Caco-2 (cell line): Measurements from ENCODE around the gene FGFR3. TPM values are rescaled to one million over a fixed set of nuclear protein-coding genes. Genes with fewer than 3 reads are reported as not detected.
A peak's percentile ranks its signal among the peaks of the same experiment; 100 is the strongest.

Experiments used
- BruUV-seq: library from RNA; stranded (reverse); fragments of 400-500 nt; replicated peaks from 2 replicates; lab custom pipeline; 2021; lab: Mats Ljungman, UMichigan
- CTCF ChIA-PET: fragments of 300-600 bp; sonication (Branson Sonifier 250); formaldehyde crosslinking; loops from one replicate; lab custom pipeline; 2022; ENCODE audit warnings: antibody characterized with exemption; lab: Charles Lee
- POLR2A ChIA-PET: fragments of 300-600 bp; sonication (Branson Sonifier 250); formaldehyde crosslinking; loops from one replicate; lab custom pipeline; 2022; ENCODE audit warnings: antibody characterized with exemption; lab: Charles Lee
- DNase-seq, 2 experiments: peaks; one replicate each; pipeline versions ENCODE4 v3.0.0 to v3.0.0-alpha.2; 2020 to 2022
- H3K27me3 ChIP-seq: replicated peaks from 2 replicates; pipeline ENCODE4 v1.6.0; 2011; ENCODE audit warnings: low read length; ENCODE audit not compliant: control insufficient read depth, insufficient read depth
- H3K36me3 ChIP-seq: 2 replicates; pipeline ENCODE4 v1.5.1; 2011; ENCODE audit warnings: low read length; ENCODE audit not compliant: control insufficient read depth, insufficient read depth
- H3K4me1 ChIP-seq: fragments of 250-450 bp; sonication (Bioruptor Pico); 2 replicates; pipeline ENCODE4 v1.5.1; 2020; ENCODE audit warnings: mild to moderate bottlenecking
- H3K4me3 ChIP-seq: 2 replicates; pipeline ENCODE4 v1.5.1; 2011; ENCODE audit warnings: low read depth, mild to moderate bottlenecking, control low read depth, low read length
- H3K9me3 ChIP-seq: fragments of 250-450 bp; sonication (Bioruptor Pico); 2 replicates; pipeline ENCODE4 v1.5.1; 2020; ENCODE audit warnings: mild to moderate bottlenecking, moderate library complexity
- H3K27ac Mint-ChIP-seq: one replicate; pipeline ENCODE4 v1.8.0; 2022; ENCODE audit warnings: mixed read lengths; ENCODE audit not compliant: unreplicated experiment
- H3K27me3 Mint-ChIP-seq: one replicate; pipeline ENCODE4 v1.8.0; 2022; ENCODE audit warnings: mixed read lengths; ENCODE audit not compliant: insufficient read depth, unreplicated experiment
- H3K36me3 Mint-ChIP-seq: one replicate; pipeline ENCODE4 v1.8.0; 2022; ENCODE audit warnings: mild to moderate bottlenecking, mixed read lengths; ENCODE audit not compliant: insufficient read depth, unreplicated experiment
- H3K4me1 Mint-ChIP-seq: one replicate; pipeline ENCODE4 v1.8.0; 2022; ENCODE audit warnings: low read depth, mixed read lengths; ENCODE audit not compliant: unreplicated experiment
- H3K4me3 Mint-ChIP-seq: one replicate; pipeline ENCODE4 v1.8.0; 2022; ENCODE audit warnings: mild to moderate bottlenecking, moderate library complexity, mixed read lengths; ENCODE audit not compliant: unreplicated experiment
- H3K9me3 Mint-ChIP-seq: one replicate; pipeline ENCODE4 v1.8.0; 2022; ENCODE audit warnings: mixed read lengths; ENCODE audit not compliant: unreplicated experiment
- intact Hi-C: fragments of 100-400 bp; cut with micrococcal nuclease; formaldehyde crosslinking; loops from one replicate; pipeline ENCODE4 v1.10.0; 2022; ENCODE audit not compliant: unreplicated experiment
- total RNA-seq: library from RNA; stranded (reverse); gene quantifications from 2 replicates; pipeline ENCODE4 v1.2.3, GENCODE V29; 2022
- TF ChIP-seq, protein P1 (sequence below), 2 experiments: fragments of 200-600 bp in 1 of 2; IDR thresholded peaks; 1 replicate in 1 of 2; 2 replicates in 1 of 2; pipeline versions ENCODE4 v1.5.1 to v1.8.0; 2011 to 2022; ENCODE audit warnings: antibody characterized with exemption in 1 of 2, control low read depth in 1 of 2, inconsistent platforms in 1 of 2, low read depth in 1 of 2, low read length in 1 of 2, mild to moderate bottlenecking in 1 of 2, moderate library complexity in 1 of 2; ENCODE audit not compliant: insufficient read depth in 1 of 2, severe bottlenecking in 1 of 2, unreplicated experiment in 1 of 2

Gene FGFR3
- total RNA-seq, 1 experiment from 2014 or later, result 132 TPM

DNA sequence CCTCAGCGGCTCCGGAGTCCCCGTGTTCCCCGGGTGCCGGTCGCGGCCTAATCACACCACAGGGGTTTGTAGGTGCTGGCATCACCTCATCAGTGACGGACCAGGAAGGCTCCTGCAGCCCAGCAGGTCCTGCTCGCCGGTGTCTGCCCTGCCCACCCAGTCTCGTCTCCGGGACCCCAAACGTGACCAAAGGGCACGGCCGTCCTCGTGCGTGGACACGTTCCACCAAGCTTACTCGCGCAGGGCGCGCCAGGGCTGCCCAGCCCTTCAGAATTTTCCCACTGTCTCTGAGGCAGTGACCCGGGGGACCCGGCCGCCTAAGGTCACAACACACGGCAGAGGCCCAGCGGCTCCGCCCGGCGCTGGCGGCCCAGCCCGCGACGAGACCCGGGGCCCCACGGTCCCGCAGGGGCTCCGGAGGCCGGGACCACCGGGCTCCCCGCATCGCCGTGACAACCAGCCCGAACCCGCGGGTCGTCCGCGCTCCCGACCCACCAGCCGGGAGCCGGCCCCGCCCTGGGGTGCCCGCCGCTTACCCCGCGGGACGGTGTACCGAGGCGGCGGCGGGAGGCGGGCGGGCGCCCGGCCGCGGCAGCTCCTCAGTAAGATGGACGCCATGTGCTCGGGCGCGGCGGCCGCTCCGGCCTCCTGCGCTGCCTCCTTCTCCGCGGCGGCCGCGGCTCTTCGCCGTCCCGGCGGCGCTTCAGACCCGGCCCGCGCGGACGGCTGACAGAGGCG is 62.4 kb downstream of the FGFR3 start:
- Mint-ChIP-seq H3K4me1 (peaks cover 7% of the 10 kb centered on the region), H3K9me3 (no peaks in the 10 kb centered on the region), H3K4me3 (peak overlapping the region; percentile 71), H3K36me3 (peaks cover 18% of the 10 kb centered on the region), H3K27ac (peak overlapping the region; percentile 37), H3K27me3 (no peaks in the 10 kb centered on the region)
- H3K4me3 ChIP-seq, result peak overlapping the region; percentile 95
- CTCF ChIA-PET, result no interaction called here
- H3K36me3 ChIP-seq, result no peaks in the 10 kb centered on the region
- H3K27me3 ChIP-seq, result no peaks in the 10 kb centered on the region
- BruUV-seq, result no TSS peak
- intact Hi-C loops, result loop anchor here (1.0 to 2.0 kb wide), 5 partner anchors 13 to 134 kb away; partner anchors contain the start of genes TACC3 and TMEM129
- TF ChIP-seq, protein P1, sequence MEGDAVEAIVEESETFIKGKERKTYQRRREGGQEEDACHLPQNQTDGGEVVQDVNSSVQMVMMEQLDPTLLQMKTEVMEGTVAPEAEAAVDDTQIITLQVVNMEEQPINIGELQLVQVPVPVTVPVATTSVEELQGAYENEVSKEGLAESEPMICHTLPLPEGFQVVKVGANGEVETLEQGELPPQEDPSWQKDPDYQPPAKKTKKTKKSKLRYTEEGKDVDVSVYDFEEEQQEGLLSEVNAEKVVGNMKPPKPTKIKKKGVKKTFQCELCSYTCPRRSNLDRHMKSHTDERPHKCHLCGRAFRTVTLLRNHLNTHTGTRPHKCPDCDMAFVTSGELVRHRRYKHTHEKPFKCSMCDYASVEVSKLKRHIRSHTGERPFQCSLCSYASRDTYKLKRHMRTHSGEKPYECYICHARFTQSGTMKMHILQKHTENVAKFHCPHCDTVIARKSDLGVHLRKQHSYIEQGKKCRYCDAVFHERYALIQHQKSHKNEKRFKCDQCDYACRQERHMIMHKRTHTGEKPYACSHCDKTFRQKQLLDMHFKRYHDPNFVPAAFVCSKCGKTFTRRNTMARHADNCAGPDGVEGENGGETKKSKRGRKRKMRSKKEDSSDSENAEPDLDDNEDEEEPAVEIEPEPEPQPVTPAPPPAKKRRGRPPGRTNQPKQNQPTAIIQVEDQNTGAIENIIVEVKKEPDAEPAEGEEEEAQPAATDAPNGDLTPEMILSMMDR (IDR thresholded peaks at IDR 0.05; ENCODE audit: insufficient read depth in 1 of 2, low read depth in 1 of 2, low read length in 1 of 2, severe bottlenecking in 1 of 2, unreplicated experiment in 1 of 2), result no peak
- POLR2A ChIA-PET, result interaction anchor here (0.6 to 2.2 kb wide), 4 partner anchors 12 to 92 kb away, joined by 3 to 16 read pairs (median 7); partner anchors contain the start of gene NSD2
- no peaks in the 10 kb centered on the region for H3K9me3 ChIP-seq
- peaks cover 14% of the 10 kb centered on the region for H3K4me1 ChIP-seq
- no peak for DNase-seq

DNA sequence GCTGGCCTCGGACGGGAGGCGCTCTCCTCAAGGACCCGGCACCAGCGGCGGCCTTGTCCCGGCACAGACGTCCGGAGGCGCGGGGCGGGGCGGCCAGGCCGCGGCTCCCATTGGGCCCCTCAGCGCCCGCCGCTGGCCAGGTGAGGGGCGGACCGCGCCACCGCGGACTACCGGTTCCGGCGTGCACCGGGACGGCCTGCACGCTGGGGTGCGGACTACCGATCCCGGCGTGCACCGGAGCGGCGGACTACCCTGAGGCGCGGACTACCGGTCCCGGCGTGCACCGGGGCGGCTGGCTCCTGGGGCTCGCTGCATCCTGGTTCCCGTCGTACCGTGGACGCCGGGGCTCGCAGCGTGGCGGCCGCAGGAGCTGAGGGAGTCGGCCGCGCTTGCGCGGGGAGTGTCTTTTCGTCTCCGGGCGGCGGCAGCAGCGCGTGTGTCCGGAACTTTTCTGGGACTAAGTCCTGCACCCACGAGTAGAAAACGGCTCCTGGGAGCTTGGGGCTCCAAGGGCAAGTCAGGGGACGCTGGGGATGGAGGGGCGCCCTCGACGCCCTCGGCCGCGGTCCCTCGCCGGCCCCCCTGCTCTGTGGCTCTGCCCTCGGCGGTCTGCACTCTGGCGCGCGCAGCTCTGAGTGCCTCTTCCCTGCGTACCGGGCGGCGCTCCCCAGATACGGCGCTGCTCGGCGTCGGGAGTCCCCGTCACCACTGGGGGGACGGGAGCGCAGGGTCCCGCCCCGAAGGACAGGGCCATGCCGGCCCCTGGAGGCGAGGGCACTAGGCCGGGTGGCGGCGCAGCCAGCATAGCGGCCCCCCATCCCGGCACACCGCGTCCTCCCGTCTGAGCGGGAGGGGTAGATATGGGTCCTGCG is 63.2 kb downstream of the FGFR3 start, which contains the start of gene LETM1:
Gene LETM1 (minus strand): TSS at position 86 of the 872 bp plus-strand sequence. CDS start 206 bp downstream, outside the sequence.
- H3K36me3 ChIP-seq, result no peaks in the 10 kb centered on the region
- H3K27me3 Mint-ChIP-seq, result no peaks in the 10 kb centered on the region
- peak within 1 kb of the TSS; percentile 64 for H3K27ac Mint-ChIP-seq
- peaks cover 7% of the 10 kb centered on the region for H3K4me1 Mint-ChIP-seq
- TSS peak; percentile 54 for BruUV-seq
- DNase-seq, result peak; percentile 95 to 98
- H3K4me3 ChIP-seq, result peak within 1 kb of the TSS; percentile 95
- peak within 1 kb of the TSS; percentile 71 for H3K4me3 Mint-ChIP-seq
- POLR2A ChIA-PET, result interaction anchor here (2.2 kb wide), 1 partner anchor 14 kb away, joined by 16 read pairs; the partner anchor contains the start of gene NSD2
- H3K36me3 Mint-ChIP-seq, result peaks cover 18% of the 10 kb centered on the region
- H3K4me1 ChIP-seq, result peaks cover 14% of the 10 kb centered on the region
- TF ChIP-seq, protein P1 (IDR thresholded peaks at IDR 0.05; ENCODE audit: insufficient read depth in 1 of 2, low read depth in 1 of 2, low read length in 1 of 2, severe bottlenecking in 1 of 2, unreplicated experiment in 1 of 2), result peak in 1 of 2 experiments; percentile 43
- CTCF ChIA-PET, result interaction anchor here (0.5 to 1.4 kb wide), 6 partner anchors 12 to 163 kb away, joined by 3 to 7 read pairs (median 3); no protein-coding TSS in a partner anchor
- H3K27me3 ChIP-seq, result no peaks in the 10 kb centered on the region
- no peaks in the 10 kb centered on the region for H3K9me3 Mint-ChIP-seq
- intact Hi-C loops, result loop anchor here (1.0 to 2.0 kb wide), 5 partner anchors 12 to 135 kb away; partner anchors contain the start of genes TACC3 and TMEM129
- no peaks in the 10 kb centered on the region for H3K9me3 ChIP-seq
